Activated CD8-positive, alpha-beta memory T cell treated with anti-CD3 and anti-CD28 coated beads for 24 hours (primary cell): ENCODE measurements around the gene CEL.
A peak's percentile ranks its signal among the peaks of the same experiment; 100 is the strongest.

Experiments used
- DNase-seq: peaks from one replicate; pipeline ENCODE4 v3.0.0-alpha.2; 2020

Gene CEL

GRCh38 chr9:133106511-133107244 is 44.9 kb downstream of the CEL start:
- no peak for DNase-seq

GRCh38 chr9:133107245-133107722 is 45.5 kb downstream of the CEL start:
- DNase-seq: no peak

GRCh38 chr9:133107961-133108793 is 46.4 kb downstream of the CEL start:
- no peak for DNase-seq

GRCh38 chr9:133108794-133109641 is 47.2 kb downstream of the CEL start:
- DNase-seq: no peak

- no peak for DNase-seq
Observed at GRCh38 chr9:133109931-133110650, 48.3 kb downstream of the CEL start.

GRCh38 chr9:133111808-133112662 is 50.3 kb downstream of the CEL start:
- no peak for DNase-seq

- DNase-seq: no peak
Observed at GRCh38 chr9:133112663-133113026, 50.9 kb downstream of the CEL start.

- DNase-seq: no peak
Observed at GRCh38 chr9:133113163-133113948, 51.6 kb downstream of the CEL start.

GRCh38 chr9:133113949-133114885 is 52.4 kb downstream of the CEL start:
- DNase-seq: no peak

GRCh38 chr9:133114886-133115603 is 53.3 kb downstream of the CEL start:
- DNase-seq: no peak

GRCh38 chr9:133115604-133116345 is 54.0 kb downstream of the CEL start:
- DNase-seq: peak; percentile 80

GRCh38 chr9:133116346-133117231 is 54.8 kb downstream of the CEL start:
- no peak for DNase-seq

- no peak for DNase-seq
Observed at GRCh38 chr9:133117271-133118178, 55.7 kb downstream of the CEL start.

GRCh38 chr9:133118179-133118520 is 56.4 kb downstream of the CEL start:
- no peak for DNase-seq

- no peak for DNase-seq
Observed at GRCh38 chr9:133118568-133118967, 56.8 kb downstream of the CEL start.
